ENCODE data around the gene WHAMM. TPM values are rescaled to one million over a fixed set of nuclear protein-coding genes. Genes with fewer than 3 reads are reported as not detected.

WHAMM gene
- total RNA-seq, 1 donor from 2014 or later: 9.3 TPM

- H3K4me3 Mint-ChIP-seq (ENCODE audit: unreplicated experiment): no peak overlapping the region
- no peaks in the 10 kb centered on the region for H3K9me3 Mint-ChIP-seq (ENCODE audit: unreplicated experiment)
- no peak for DNase-seq (ENCODE audit: low spot score)
- no peak overlapping the region for H3K27ac Mint-ChIP-seq (ENCODE audit: unreplicated experiment)
- peaks cover 33% of the 10 kb centered on the region for H3K36me3 Mint-ChIP-seq (ENCODE audit: low read depth, unreplicated experiment)
- H3K27me3 Mint-ChIP-seq (ENCODE audit: unreplicated experiment): no peaks in the 10 kb centered on the region
- TF ChIP-seq CTCF (IDR thresholded peaks at IDR 0.05; ENCODE audit: unreplicated experiment): no peak
- no peaks in the 10 kb centered on the region for H3K4me1 Mint-ChIP-seq (ENCODE audit: unreplicated experiment)
Observed at GRCh38 chr15:82823049-82823448, 13.6 kb downstream of the WHAMM start.

DNA sequence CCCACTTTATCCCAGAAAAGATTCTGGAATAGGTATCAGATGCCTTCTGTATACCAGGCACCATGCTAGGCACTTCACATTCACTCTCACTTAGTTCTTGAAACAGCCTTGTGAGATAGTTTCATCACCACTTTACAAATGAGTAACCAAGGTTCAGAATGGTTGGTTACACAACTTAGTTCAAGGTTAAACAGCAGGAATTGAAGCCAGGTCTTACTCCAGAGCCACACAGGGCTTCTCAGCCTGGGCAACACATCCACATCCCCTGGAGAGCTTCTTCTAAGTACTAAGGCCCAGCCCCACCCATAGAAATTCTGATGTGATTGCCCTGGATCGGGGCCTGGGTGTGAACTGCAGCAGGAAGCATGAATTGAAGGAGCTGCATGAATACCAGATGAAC, 18.6 kb downstream of the WHAMM start:
- Mint-ChIP-seq H3K4me3 (ENCODE audit: unreplicated experiment) (no peak overlapping the region), H3K27me3 (ENCODE audit: unreplicated experiment) (no peaks in the 10 kb centered on the region), H3K4me1 (ENCODE audit: unreplicated experiment) (no peaks in the 10 kb centered on the region), H3K36me3 (ENCODE audit: low read depth, unreplicated experiment) (peaks cover 29% of the 10 kb centered on the region), H3K9me3 (ENCODE audit: unreplicated experiment) (no peaks in the 10 kb centered on the region), H3K27ac (ENCODE audit: unreplicated experiment) (no peak overlapping the region)
- no peak for DNase-seq (ENCODE audit: low spot score)
- no peak for TF ChIP-seq CTCF (IDR thresholded peaks at IDR 0.05; ENCODE audit: unreplicated experiment)

GRCh38 chr15:82829234-82829633, 19.8 kb downstream of the WHAMM start:
- H3K9me3 Mint-ChIP-seq (ENCODE audit: unreplicated experiment): no peaks in the 10 kb centered on the region
- no peaks in the 10 kb centered on the region for H3K4me1 Mint-ChIP-seq (ENCODE audit: unreplicated experiment)
- peak overlapping the region; percentile 39 for H3K4me3 Mint-ChIP-seq (ENCODE audit: unreplicated experiment)
- TF ChIP-seq CTCF (IDR thresholded peaks at IDR 0.05; ENCODE audit: unreplicated experiment): no peak
- no peak overlapping the region for H3K27ac Mint-ChIP-seq (ENCODE audit: unreplicated experiment)
- peaks cover 33% of the 10 kb centered on the region for H3K36me3 Mint-ChIP-seq (ENCODE audit: low read depth, unreplicated experiment)
- H3K27me3 Mint-ChIP-seq (ENCODE audit: unreplicated experiment): no peaks in the 10 kb centered on the region
- DNase-seq (ENCODE audit: low spot score): no peak

DNA sequence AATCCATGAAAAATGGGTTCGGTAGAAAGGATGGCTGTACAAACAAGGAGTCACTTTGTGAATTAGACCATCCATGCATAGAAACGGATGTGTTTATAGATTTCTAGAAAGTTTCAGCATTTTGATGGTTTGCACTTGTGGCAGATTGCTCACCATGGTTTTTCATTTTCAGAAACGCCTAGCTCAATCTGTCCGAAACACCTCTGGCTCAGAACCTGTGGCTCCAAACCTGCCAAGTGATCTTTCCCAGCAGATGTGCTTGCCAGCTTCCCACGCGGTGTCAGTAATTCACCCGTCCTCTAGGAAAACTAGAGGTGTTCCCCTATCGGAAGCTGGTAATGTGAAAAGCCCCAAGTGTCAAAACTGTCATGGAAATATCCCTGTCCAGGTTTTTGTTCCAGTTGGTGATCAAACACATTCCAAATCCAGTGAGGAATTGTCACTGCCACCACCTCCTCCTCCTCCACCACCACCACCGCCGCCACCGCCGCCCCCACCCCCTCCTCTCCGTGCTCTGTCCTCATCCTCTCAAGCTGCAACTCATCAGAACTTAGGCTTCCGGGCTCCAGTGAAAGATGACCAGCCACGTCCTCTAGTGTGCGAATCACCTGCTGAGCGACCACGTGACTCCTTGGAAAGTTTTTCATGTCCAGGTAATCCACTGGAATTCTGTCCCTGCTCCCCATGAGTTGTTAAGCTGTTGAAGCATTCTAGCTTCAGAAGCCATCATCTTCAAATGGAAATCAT, 21.2 kb downstream of the WHAMM start:
- Mint-ChIP-seq H3K27ac (ENCODE audit: unreplicated experiment) (no peak overlapping the region), H3K36me3 (ENCODE audit: low read depth, unreplicated experiment) (peaks cover 35% of the 10 kb centered on the region), H3K27me3 (ENCODE audit: unreplicated experiment) (no peaks in the 10 kb centered on the region), H3K9me3 (ENCODE audit: unreplicated experiment) (no peaks in the 10 kb centered on the region), H3K4me3 (ENCODE audit: unreplicated experiment) (no peak overlapping the region), H3K4me1 (ENCODE audit: unreplicated experiment) (peaks cover 2% of the 10 kb centered on the region)
- no peak for TF ChIP-seq CTCF (IDR thresholded peaks at IDR 0.05; ENCODE audit: unreplicated experiment)
- no peak for DNase-seq (ENCODE audit: low spot score)

DNA sequence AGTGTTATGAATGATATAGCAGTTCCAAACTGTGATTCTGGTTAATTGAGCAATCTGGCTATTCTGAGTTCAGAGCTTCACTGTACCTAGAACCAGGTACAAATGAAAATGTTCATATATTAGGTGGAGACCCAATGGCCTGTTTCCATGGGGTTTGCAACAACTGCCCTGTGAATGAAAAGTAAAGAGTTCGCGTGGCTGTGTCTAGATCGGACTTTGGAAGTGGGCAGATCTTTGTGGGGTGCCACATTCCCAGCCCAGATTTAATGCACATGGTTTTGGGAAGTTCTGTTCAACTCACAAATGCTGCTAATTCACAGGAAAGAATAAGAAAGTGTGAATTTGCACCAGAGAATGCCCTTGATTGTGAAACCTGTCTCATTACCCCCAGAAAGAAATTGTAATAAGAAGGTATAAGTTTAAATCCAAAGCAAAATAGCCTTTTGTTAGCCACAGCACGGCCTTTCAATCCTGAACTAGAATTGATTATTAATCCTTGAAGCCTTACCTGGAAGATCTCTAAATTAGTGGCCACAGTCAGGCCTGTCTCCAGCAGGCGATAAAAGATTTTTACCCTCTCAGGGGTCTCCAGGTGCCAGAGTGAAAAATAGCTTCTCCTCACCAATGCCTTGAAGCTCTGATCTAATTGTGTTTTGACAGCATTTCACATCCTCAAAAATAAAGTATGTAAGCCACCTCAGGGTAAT, 22.6 kb downstream of the WHAMM start:
- no peak for DNase-seq (ENCODE audit: low spot score)
- H3K27me3 Mint-ChIP-seq (ENCODE audit: unreplicated experiment): no peaks in the 10 kb centered on the region
- peaks cover 11% of the 10 kb centered on the region for H3K4me1 Mint-ChIP-seq (ENCODE audit: unreplicated experiment)
- H3K9me3 Mint-ChIP-seq (ENCODE audit: unreplicated experiment): no peaks in the 10 kb centered on the region
- TF ChIP-seq CTCF (IDR thresholded peaks at IDR 0.05; ENCODE audit: unreplicated experiment): no peak
- H3K4me3 Mint-ChIP-seq (ENCODE audit: unreplicated experiment): no peak overlapping the region
- no peak overlapping the region for H3K27ac Mint-ChIP-seq (ENCODE audit: unreplicated experiment)
- H3K36me3 Mint-ChIP-seq (ENCODE audit: low read depth, unreplicated experiment): peaks cover 31% of the 10 kb centered on the region
